Natural killer cell treated with Interleukin-12 subunit alpha and Interleukin-12 subunit beta and Interleukin-15 and Interleukin-18, amount 100 ng/mL, for 72 hours (primary cell): ENCODE data around the gene UTS2R. TPM values are rescaled to one million over a fixed set of nuclear protein-coding genes. Genes with fewer than 3 reads are reported as not detected.
"Not testable (repeated sequence)": the region's sequence is repeated elsewhere in the genome, so short reads cannot be mapped to it uniquely, and the experiment has no call there.

Experiments used
- ATAC-seq, 2 donors: fragments of 150-1000 bp; cut with Tn5 transposase in 1 of 2; sonication (Bioruptor Pico), chemical (Tn5 transposase) in 1 of 2; 2 replicates each; pipeline ENCODE4 v1.10.0; 2021
- DNase-seq: peaks from one replicate; pipeline ENCODE4 v3.0.0; 2022; ENCODE audit warnings: low spot score
- H3K27ac Mint-ChIP-seq, 2 donors: 1 replicate in 1 of 2; 2 replicates in 1 of 2; pipeline ENCODE4 v1.8.0; 2022; ENCODE audit warnings: mixed read lengths in 2 of 2, mild to moderate bottlenecking in 1 of 2, moderate library complexity in 1 of 2
- H3K27me3 Mint-ChIP-seq, 2 donors: 1 replicate in 1 of 2; 2 replicates in 1 of 2; pipeline ENCODE4 v1.8.0; 2022; ENCODE audit warnings: mixed read lengths in 2 of 2
- H3K36me3 Mint-ChIP-seq: one replicate; pipeline ENCODE4 v1.8.0; 2022; ENCODE audit warnings: mixed read lengths
- H3K4me1 Mint-ChIP-seq, 2 donors: 1 replicate in 1 of 2; 2 replicates in 1 of 2; pipeline ENCODE4 v1.8.0; 2022; ENCODE audit warnings: low read depth in 2 of 2, mixed read lengths in 2 of 2, mild to moderate bottlenecking in 1 of 2
- H3K4me3 Mint-ChIP-seq: one replicate; pipeline ENCODE4 v1.8.0; 2022; ENCODE audit warnings: mixed read lengths
- H3K9me3 Mint-ChIP-seq: 2 replicates; pipeline ENCODE4 v1.8.0; 2022; ENCODE audit warnings: mixed read lengths
- total RNA-seq, 2 donors: library from RNA; stranded (reverse); gene quantifications; one replicate each; pipeline ENCODE4 v1.2.3, GENCODE V29; 2022

Gene UTS2R
- total RNA-seq, 2 donors from 2014 or later = not detected

DNA sequence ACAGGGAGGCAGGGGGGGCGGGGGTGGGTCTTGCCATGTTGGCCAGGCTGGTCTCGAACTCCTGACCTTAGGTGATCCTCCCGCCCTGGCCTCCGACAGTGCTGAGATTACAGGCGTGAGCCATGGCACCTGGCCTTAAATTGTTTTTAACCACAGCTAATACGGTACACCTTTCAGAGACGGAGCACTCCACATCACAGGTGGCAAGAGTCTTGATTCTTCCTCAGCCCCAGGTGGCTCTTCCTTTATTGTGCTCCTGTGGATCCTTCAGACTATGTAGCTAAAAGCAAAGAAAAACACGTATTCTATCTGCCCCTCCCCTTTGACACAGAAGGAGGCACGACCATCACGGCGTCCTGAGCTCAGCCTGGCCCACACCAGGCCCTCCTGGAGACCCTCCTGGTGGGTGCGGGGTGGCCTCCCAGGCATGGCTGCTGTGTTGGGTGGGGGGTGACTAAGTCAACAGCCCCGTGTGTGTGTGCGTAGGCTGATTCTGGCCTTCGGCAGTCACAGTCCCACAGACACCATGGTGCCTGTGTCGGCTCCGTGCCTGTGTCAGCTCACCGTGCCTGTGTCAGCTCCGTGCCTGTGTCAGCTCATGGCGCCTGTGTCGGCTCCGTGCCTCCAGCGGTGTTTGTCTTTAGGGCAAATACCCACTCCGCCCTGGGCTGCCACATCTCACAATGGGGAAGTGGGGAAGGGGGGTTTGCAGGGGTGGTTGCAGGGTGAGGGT, 27.2 kb upstream of the UTS2R start:
- DNase-seq (no peak), ATAC-seq (no peak)
- peaks cover 0 to 6% of the 10 kb centered on the region in 2 donors for H3K4me1 Mint-ChIP-seq
- H3K27ac Mint-ChIP-seq = no peak overlapping the region
- H3K27me3 Mint-ChIP-seq = peaks cover 0 to 4% of the 10 kb centered on the region in 2 donors
- H3K9me3 Mint-ChIP-seq = no peaks in the 10 kb centered on the region
- H3K36me3 Mint-ChIP-seq = no peaks in the 10 kb centered on the region
- H3K4me3 Mint-ChIP-seq = no peak overlapping the region

DNA sequence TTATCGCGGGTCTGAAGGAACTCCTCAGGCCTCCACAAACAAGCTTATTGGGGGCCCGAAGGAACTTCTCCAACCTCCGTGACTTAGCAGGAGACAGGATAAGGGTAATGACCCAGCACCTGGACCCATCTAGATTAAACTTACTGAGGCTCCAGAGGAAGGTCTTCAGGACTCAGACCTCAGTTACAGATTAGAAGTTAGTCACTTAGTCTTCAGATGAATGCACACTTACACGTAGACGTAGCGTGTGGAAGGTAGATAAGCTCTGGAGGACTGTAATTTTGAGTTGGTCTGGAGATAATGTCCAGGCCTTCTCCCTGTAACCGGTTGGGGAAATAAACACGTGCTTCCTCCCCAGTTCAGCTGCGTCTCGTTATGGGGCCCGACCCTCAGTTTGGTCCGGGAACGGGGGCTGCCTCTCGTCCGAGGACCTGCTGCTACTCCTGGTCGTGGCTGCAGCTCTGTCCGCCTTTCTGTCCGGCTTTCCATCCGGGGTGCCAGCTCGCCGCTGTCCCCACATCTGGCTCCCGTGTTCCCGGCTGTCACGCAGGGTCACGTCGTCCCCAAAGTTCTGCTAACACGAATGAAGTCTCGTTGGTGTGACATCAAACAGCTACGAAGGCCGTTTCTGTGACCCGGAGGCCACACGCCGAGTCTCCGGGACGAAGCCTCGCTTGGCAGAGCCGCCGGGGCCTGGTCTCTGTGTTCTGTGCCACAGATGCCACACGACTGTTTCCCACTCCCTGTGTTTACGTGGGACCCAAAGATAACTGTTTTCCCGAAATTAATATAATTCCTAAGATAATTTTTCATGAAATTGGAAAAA, 26.2 kb upstream of the UTS2R start:
- no peaks in the 10 kb centered on the region for H3K9me3 Mint-ChIP-seq
- ATAC-seq (no peak), DNase-seq (no peak)
- H3K36me3 Mint-ChIP-seq = no peaks in the 10 kb centered on the region
- H3K4me1 Mint-ChIP-seq = peaks cover 0 to 8% of the 10 kb centered on the region in 2 donors
- peaks cover 0 to 4% of the 10 kb centered on the region in 2 donors for H3K27me3 Mint-ChIP-seq
- no peak overlapping the region for H3K27ac Mint-ChIP-seq
- no peak overlapping the region for H3K4me3 Mint-ChIP-seq

DNA sequence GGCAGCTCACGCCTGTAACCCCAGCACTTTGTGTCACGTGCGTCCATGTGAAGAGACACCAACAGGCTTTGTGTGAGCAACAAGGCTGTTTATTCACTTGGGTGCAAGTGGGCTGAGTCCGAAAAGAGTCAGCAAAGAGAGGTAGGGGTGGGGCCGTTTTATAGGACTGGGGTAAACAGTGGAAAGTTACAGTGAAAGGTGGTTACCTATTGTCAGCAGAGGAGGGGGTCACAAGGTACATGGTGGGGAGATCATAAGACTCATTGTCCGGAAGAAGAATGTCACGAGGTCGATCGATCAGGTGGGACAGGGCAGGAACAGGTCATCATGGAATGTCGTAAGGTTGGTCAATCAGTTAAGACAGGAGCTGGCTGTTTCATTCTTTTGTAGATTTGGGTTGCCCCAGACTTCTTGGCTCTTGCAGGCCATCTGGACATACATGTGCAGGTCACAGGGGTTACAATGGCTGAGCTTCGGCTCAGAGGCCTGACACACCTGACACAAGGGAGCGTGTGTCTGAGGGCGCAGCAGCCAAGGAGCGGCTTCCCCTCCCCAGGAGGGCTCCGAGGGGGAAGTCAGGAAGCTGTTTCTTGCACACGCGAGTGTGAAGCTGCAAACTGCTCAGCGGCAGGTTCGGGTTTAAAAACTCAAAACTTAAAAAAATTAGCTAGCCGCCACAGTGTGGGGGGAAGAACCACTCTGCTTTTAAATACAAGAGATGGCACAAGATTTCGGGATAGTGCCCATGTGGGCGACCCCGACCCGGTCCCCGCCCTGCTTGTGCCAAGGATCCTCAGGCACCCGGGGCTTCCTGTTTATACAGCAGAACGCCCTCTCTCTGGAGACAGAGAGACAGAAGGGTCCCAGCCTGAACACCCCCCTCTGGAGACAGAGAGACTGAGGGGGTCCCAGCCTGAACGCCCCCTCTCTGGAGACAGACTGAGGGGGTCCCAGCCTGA, 24.9 kb upstream of the UTS2R start:
- no peak overlapping the region for H3K27ac Mint-ChIP-seq
- no peaks in the 10 kb centered on the region for H3K36me3 Mint-ChIP-seq
- no peak for ATAC-seq
- peaks cover 0 to 4% of the 10 kb centered on the region in 2 donors for H3K27me3 Mint-ChIP-seq
- H3K9me3 Mint-ChIP-seq = no peaks in the 10 kb centered on the region
- no peak overlapping the region for H3K4me3 Mint-ChIP-seq
- peaks cover 0 to 16% of the 10 kb centered on the region in 2 donors for H3K4me1 Mint-ChIP-seq
- no peak for DNase-seq

DNA sequence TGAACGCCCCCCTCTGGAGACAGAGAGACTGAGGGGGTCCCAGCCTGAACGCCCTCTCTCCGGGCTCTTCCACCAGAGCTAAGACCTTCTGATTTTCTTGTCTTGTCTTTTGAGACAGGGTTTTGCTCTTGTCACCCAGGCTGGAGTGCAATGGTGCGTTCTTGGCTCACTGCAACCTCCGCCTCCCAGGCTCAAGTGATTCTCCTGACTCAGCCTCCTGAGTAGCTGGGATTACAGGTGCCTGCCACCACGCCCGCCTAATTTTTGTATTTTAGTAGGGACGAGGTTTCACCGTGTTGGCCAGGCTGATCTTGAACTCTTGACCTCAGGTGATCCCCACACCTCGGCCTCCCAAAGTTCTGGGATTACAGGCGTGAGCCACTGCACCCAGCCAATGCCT, 23.6 kb upstream of the UTS2R start:
- not testable (repeated sequence) for ATAC-seq, DNase-seq, H3K27me3 Mint-ChIP-seq, H3K36me3 Mint-ChIP-seq, H3K4me3 Mint-ChIP-seq, H3K27ac Mint-ChIP-seq, H3K9me3 Mint-ChIP-seq
- H3K4me1 Mint-ChIP-seq = peaks cover 0 to 20% of the 10 kb centered on the region in 2 donors

DNA sequence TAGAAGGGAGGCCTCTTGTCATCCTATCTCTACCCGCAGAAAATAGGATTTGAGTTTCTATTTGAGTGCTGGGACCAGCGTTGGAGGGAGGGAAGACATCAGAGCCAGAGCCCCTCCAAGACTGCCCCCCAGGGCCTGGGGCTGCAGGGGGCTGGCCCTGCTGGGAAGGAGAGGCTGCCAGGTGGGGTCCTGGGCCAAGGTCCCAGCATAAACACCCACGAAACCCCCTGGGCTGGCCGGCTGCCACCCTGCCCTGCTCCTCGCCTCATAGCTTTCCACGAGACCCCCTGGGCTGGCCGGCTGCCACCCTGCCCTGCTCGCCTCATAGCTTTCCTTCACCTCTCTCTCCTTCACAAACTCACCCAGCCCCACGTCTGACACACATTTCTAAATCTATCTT, 23.1 kb upstream of the UTS2R start:
- ATAC-seq = no peak

DNA sequence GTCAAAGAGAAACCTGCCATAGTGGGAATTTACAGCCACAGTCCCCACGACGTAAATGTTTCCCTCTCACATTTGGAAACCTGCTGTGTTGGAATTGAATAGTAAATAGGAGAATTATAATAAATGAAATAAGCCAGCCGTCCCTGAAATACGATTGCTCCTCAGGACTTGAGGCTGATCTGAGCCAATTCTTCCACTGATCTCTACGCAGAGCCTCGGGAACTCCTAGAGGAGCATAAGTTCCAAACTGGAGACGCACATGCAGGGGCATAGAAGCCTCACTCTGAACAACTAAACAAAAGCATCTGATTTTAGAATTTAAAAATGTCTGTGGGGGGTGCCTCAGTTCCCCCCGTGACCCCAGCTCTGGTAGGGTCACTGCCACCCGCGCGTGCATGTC, 22.7 kb upstream of the UTS2R start:
- ATAC-seq (no peak), DNase-seq (no peak)
- no peak overlapping the region for H3K4me3 Mint-ChIP-seq
- no peak overlapping the region for H3K27ac Mint-ChIP-seq
- H3K36me3 Mint-ChIP-seq = no peaks in the 10 kb centered on the region
- peaks cover 0 to 20% of the 10 kb centered on the region in 2 donors for H3K4me1 Mint-ChIP-seq
- peaks cover 0 to 4% of the 10 kb centered on the region in 2 donors for H3K27me3 Mint-ChIP-seq
- H3K9me3 Mint-ChIP-seq = no peaks in the 10 kb centered on the region

More for the DNA sequence above, 23.1 kb upstream of the UTS2R start:
- Mint-ChIP-seq H3K27ac (no peak overlapping the region), H3K4me1 (peaks cover 0 to 20% of the 10 kb centered on the region in 2 donors), H3K9me3 (no peaks in the 10 kb centered on the region), H3K4me3 (no peak overlapping the region), H3K27me3 (peaks cover 0 to 4% of the 10 kb centered on the region in 2 donors), H3K36me3 (no peaks in the 10 kb centered on the region)
- DNase-seq = no peak

DNA sequence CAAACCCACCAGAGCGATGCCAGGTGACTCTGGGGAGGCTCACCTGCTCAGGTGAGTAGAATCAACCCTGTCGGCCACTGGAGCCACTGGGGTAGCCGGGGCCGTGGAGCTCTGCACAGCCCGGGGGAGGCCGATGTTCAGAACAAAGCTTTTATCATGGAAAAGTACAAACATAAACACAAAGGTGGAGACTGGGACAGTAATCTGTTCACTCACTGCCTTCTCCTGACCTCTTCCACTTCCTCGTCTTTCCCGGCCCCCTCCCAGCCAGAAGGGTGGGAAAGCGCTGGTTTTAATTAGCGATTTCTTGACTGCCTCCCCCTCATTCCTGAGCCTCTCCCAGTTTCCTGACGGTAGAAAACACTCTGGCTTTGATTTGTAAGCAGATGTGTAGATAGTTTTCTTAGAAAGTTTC, 22.3 kb upstream of the UTS2R start:
- DNase-seq (no peak), ATAC-seq (no peak)
- Mint-ChIP-seq H3K4me3 (no peak overlapping the region), H3K27ac (no peak overlapping the region), H3K4me1 (peaks cover 0 to 20% of the 10 kb centered on the region in 2 donors), H3K9me3 (no peaks in the 10 kb centered on the region), H3K36me3 (no peaks in the 10 kb centered on the region), H3K27me3 (peaks cover 0 to 4% of the 10 kb centered on the region in 2 donors)

DNA sequence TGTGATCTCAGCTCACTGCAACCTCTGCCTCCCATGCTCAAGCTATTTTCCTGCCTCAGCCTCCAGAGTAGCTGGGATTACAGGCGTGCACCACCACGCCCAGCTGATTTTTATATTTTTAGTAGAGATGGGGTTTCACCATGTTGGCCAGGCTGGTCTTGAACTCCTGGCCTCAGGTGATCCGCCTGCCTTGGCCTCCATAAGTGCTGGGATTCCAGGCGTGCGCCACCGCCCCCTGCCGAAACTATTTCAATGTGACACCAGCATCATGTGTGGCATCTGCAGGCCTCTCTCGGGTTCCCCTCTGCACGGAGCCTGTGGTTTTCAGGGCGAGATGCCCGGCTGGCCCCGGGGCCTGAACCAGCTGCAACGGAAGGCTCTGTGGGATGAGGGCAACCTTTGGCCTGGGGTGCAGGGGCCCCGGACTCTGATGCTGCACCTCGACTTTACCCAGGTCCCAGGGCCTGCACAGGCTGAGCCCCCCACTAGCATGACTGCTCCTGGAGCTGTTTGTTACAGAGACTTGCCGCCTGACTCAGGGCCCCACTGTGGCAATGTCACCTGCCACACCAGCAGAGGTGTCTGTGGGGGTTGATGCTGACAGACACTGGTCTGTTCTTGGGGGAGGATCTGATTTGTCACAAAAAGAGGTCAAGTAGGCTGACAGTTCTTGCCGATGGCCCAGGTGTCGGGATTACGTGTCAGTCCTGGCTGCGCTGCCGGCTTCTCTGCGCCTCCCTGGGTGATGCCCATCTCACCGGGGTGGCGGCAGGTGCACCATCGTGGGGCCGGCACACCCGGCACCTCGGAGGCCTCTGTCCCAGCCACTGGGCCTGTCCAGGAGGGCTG, 21.2 kb upstream of the UTS2R start:
- peak; percentile 71 to 79 for ATAC-seq
- H3K36me3 Mint-ChIP-seq = no peaks in the 10 kb centered on the region
- no peak overlapping the region for H3K4me3 Mint-ChIP-seq
- H3K4me1 Mint-ChIP-seq = peaks cover 0 to 20% of the 10 kb centered on the region in 2 donors
- DNase-seq = no peak
- peak overlapping the region in 1 of 2 donors; percentile 33 for H3K27ac Mint-ChIP-seq
- H3K27me3 Mint-ChIP-seq = peaks cover 0 to 4% of the 10 kb centered on the region in 2 donors
- H3K9me3 Mint-ChIP-seq = no peaks in the 10 kb centered on the region

DNA sequence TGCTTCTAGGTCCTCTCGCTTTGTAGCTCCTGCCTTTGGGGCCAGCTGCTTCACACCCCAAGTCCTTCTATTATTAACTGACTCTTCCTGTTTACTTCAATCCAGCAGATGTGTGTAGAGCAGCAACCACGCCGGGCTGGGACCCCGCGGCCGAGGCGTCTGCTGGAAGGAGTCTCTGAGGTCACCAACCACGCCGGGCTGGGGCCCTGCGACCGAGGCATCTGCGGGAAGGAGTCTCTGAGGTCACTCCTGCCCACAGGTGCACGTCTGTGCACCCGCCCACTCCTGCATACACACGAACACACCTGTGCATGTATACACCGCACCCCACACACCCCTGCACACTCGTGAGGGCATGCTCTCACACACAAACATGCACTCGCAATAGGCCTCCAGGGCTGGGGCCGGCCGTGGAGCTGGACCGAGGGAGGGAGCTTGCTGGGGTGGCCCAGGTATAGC, 20.3 kb upstream of the UTS2R start:
- H3K4me1 Mint-ChIP-seq = peaks cover 0 to 18% of the 10 kb centered on the region in 2 donors
- H3K36me3 Mint-ChIP-seq = no peaks in the 10 kb centered on the region
- no peaks in the 10 kb centered on the region for H3K9me3 Mint-ChIP-seq
- H3K4me3 Mint-ChIP-seq = no peak overlapping the region
- no peak overlapping the region for H3K27ac Mint-ChIP-seq
- DNase-seq (no peak), ATAC-seq (peak in 1 of 2 donors; percentile 15)
- H3K27me3 Mint-ChIP-seq = peaks cover 0 to 3% of the 10 kb centered on the region in 2 donors

DNA sequence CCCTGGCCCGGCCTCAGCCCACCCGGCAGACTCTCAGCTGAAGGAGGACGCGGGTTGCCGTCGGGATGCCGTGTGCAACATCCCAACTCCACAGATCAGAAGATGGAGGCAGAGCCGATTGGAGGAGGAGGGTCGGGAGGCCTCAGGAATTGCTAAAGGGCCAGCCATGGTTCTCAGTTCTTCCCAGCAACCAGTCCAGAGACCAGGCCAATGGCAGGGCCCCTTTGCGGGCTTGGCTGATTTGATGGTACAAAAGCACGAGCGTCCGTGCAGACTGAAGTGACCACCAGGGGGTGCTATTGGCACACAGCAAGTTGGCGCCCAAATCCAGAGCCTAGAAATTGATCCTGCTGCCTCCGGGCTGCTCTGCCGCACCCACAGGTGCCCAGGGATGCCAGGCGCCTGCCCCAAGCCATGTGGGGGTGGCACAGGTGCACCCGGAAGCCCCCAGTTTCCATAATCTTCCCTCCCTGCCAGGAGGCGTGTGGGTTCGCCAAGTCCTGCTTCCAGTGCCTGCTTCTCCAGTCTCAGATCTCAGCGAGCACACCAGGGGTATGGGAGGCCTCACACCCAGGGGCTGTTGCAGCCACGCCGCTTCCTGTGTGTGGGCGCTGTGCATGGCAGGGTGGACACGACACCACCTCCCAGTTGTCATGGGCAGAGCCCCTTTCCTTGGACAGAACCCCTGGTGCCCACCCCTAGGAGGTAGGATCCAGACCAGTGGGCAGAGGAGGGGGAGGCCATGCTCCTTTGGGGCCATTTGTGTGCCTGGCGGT, 19.7 kb upstream of the UTS2R start:
- H3K4me1 Mint-ChIP-seq = peaks cover 0 to 14% of the 10 kb centered on the region in 2 donors
- DNase-seq (peak; percentile 78), ATAC-seq (peak; percentile 75 to 79)
- H3K27me3 Mint-ChIP-seq = no peaks in the 10 kb centered on the region
- no peaks in the 10 kb centered on the region for H3K36me3 Mint-ChIP-seq
- no peaks in the 10 kb centered on the region for H3K9me3 Mint-ChIP-seq
- H3K27ac Mint-ChIP-seq = no peak overlapping the region
- no peak overlapping the region for H3K4me3 Mint-ChIP-seq

DNA sequence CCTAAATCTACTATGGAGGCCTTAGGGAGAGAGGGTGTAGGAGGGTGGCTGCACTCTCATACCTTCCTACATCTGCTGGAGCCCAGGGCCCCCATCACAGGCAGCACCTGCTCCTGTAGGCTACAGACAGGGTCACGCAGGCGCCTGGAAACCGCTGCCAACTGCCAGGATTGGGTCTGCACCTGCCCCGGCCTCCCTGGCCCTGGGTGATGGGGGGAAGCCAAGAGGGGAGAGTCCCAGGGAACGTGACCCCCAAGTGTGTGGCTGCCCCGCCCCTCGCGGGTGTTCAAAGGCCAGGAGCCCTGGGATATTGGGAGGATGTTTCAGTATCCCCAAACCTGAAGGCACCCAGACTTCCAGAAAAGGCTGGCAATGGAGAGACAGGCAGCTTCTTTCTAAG, 18.1 kb upstream of the UTS2R start:
- H3K9me3 Mint-ChIP-seq = no peaks in the 10 kb centered on the region
- H3K4me3 Mint-ChIP-seq = no peak overlapping the region
- ATAC-seq (no peak), DNase-seq (no peak)
- H3K4me1 Mint-ChIP-seq = peaks cover 8 to 18% of the 10 kb centered on the region in 2 donors
- H3K27me3 Mint-ChIP-seq = peaks cover 0 to 3% of the 10 kb centered on the region in 2 donors
- no peaks in the 10 kb centered on the region for H3K36me3 Mint-ChIP-seq
- no peak overlapping the region for H3K27ac Mint-ChIP-seq

DNA sequence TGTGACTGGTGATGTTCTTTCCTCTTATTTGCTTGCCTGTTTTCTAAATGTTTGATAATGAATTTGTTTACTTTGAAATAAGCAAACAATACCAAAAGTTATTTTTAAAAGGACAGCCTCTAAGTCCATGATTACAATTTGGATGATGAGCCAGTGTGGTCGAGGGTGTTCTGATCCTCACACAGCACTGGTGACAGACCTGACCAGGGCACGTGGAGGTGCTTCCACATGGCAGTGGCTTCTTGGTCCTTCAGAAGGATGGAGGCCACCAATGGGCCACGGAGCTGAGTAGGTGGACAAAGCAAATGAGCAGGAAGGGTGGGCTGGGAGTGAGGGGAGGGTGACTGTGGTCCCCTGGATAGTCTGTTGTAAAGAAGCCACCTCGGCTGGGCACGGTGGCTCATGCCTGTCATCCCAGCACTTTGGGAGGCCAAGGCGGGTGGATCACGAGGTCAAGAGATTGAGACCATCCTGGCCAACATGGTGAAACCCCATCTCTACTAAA, 16.7 kb upstream of the UTS2R start:
- Mint-ChIP-seq H3K4me1 (peaks cover 12 to 21% of the 10 kb centered on the region in 2 donors), H3K36me3 (no peaks in the 10 kb centered on the region), H3K4me3 (no peak overlapping the region), H3K27ac (no peak overlapping the region), H3K27me3 (peaks cover 0 to 4% of the 10 kb centered on the region in 2 donors), H3K9me3 (no peaks in the 10 kb centered on the region)
- no peak for DNase-seq
- ATAC-seq = no peak
